Measurements from ENCODE around the gene PERM1.
"Not testable (repeated sequence)": the region's sequence is repeated elsewhere in the genome, so short reads cannot be mapped to it uniquely, and the experiment has no call there.

The PERM1 gene

DNA sequence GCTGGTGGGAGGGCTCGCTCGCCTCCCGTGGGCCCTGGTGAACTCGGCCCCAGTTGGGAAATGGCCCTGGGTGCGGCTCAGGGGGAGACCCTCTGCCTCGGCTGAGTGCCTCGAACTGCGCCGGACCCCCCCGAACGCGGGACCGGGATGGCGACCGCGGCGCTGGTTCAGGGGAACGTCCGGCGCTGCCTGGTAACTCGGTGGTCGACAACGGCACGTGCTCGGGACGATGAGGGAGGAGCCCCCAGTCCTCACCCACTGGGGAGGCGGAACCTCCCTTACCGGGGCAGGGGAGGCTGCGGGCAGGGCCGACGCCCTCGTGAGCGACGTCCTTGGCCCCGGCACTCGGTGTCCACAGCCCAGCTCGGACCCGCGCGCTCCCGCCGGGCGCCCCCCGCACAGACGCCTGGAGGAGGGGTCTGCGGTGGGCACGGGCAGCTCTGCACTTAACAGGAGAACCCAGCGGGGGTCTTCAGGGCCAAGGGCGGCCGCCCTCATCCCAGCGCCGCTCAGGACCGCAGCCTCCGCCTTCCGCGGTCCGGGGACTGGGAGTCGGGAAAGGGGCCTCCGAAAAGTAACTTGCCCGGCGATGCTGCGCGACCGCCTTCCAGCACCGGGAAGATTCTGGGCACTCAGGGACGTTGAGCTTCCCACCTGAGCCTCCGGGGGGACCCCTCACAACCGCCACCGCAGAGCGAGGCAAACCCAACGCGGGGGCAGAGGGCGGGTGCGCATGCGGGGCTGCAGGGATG lies 16.3 kb upstream of the PERM1 start:
- H3K4me3 ChIP-seq (ENCODE audit: low read depth, low read length): no peak overlapping the region
- TF ChIP-seq, protein P1, sequence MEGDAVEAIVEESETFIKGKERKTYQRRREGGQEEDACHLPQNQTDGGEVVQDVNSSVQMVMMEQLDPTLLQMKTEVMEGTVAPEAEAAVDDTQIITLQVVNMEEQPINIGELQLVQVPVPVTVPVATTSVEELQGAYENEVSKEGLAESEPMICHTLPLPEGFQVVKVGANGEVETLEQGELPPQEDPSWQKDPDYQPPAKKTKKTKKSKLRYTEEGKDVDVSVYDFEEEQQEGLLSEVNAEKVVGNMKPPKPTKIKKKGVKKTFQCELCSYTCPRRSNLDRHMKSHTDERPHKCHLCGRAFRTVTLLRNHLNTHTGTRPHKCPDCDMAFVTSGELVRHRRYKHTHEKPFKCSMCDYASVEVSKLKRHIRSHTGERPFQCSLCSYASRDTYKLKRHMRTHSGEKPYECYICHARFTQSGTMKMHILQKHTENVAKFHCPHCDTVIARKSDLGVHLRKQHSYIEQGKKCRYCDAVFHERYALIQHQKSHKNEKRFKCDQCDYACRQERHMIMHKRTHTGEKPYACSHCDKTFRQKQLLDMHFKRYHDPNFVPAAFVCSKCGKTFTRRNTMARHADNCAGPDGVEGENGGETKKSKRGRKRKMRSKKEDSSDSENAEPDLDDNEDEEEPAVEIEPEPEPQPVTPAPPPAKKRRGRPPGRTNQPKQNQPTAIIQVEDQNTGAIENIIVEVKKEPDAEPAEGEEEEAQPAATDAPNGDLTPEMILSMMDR (IDR thresholded peaks at IDR 0.05; ENCODE audit: low read depth, low read length): no peak
- H3K36me3 ChIP-seq: no peaks in the 10 kb centered on the region
- H3K4me1 ChIP-seq: peaks cover 1% of the 10 kb centered on the region; the same call in 1 of the 2 replicates
- H3K9me3 ChIP-seq: peaks cover 5% of the 10 kb centered on the region; the same call in 1 of the 2 replicates
- peaks cover 78% of the 10 kb centered on the region for H3K27me3 ChIP-seq
- DNase-seq: peak; percentile 33

DNA sequence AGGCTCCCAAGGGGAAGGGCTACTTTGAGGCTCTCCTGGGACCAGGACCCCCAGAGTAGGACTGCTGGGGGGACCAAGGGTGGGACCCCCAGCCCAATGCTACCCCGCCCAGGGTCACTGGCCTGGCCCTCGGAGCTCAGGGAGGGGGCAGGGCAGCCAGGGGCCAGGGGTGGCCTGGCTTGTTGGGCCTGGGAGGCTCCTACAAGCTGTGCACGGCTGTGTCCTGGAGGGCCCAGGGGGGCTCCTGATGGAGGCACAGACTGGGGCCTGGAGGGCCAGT lies 15.8 kb upstream of the PERM1 start:
- peaks cover 5% of the 10 kb centered on the region; the same call in 1 of the 2 replicates for H3K9me3 ChIP-seq
- no peaks in the 10 kb centered on the region for H3K4me1 ChIP-seq
- TF ChIP-seq, protein P1 (IDR thresholded peaks at IDR 0.05; ENCODE audit: low read depth, low read length): no peak
- H3K36me3 ChIP-seq: no peaks in the 10 kb centered on the region
- no peak overlapping the region for H3K4me3 ChIP-seq (ENCODE audit: low read depth, low read length)
- H3K27me3 ChIP-seq: peaks cover 76% of the 10 kb centered on the region
- peak; percentile 16 for DNase-seq

DNA sequence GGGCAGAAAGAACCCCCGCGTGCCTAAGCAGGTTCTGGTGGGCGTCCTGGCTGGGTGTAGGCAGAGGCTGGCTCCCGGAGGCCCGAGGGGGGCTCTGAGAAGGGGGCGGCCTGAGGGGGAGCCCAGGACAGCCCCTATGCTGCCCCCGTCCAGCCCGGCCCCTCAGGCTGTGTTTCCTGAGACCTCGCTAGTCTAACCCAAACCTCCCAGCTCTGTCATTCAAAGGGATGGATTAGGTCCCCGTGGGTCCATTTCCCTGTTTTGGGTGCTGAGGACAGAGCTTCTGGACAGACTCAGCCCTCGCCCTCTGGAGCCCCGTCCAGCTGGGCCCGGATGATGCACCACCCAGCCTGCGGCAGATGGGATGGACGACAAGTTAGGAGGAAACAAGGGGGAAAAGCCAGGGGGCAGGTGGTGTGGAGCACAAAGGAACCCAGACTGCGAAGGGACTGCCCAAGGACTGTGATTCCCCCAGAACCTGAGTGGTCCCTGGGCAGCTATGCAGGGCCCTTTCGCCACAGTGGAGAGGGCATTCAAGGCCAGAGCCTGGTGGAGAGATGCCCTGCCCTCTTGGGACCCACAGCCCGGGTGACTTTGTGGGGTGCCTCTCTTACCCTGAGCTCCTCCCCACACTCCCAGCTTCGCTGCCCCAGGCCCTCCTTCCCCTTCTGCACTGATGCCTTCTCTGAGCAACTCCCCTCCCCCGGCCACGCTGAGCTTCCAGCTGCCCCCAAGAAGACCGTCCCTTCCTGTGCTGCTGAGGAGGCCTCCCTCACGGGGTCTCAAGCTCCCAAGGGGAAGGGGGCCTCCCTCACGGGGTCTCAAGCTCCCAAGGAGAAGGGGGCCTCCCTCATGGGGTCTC lies 15.2 kb upstream of the PERM1 start:
- H3K36me3 ChIP-seq: no peaks in the 10 kb centered on the region
- peaks cover 76% of the 10 kb centered on the region for H3K27me3 ChIP-seq
- no peak overlapping the region for H3K4me3 ChIP-seq (ENCODE audit: low read depth, low read length)
- no peak for DNase-seq
- TF ChIP-seq, protein P1 (IDR thresholded peaks at IDR 0.05; ENCODE audit: low read depth, low read length): no peak
- H3K9me3 ChIP-seq: peaks cover 5% of the 10 kb centered on the region; the same call in 1 of the 2 replicates
- H3K4me1 ChIP-seq: no peaks in the 10 kb centered on the region

DNA sequence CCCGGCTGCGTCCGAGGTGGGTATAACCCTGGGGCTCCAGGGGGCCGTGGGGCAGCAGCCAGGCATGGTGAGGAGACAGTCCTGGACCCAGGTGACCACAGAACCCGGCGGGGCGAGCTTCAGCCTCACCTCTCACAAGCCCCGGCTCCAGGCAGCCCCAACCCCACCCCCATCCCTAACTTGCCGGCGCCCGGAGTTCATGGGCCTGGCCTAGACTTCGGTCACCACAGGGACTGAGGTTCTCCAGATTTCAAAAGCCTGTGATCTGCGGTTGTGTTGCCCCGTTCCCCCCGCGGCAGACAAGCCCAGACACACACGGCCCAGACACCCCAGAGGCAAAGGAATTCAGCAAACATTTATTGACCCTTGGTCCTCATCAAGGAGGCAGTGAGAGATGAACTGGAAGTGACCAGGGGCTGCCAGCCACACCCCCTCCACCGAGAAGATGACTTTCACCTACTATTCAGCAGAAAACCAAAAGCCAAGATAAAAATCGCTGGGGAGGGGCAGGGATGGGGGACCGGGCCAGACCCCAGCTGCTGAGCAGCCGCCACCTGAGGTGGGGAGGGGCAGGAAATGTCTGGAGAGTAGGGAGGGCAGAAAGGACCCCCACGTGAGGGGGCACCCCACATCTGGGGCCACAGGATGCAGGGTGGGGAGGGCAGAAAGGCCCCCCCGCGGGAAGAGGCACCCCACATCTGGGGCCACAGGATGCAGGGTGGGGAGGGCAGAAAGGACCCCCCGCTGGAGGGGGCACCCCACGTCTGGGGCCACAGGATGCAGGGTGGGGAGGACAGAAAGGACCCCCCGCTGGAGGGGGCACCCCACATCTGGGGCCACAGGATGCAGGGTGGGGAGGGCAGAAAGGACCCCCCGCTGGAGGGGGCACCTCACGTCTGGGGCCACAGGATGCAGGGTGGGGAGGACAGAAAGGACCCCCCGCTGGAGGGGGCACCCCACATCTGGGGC lies 14.1 kb upstream of the PERM1 start:
- H3K4me1 ChIP-seq: no peaks in the 10 kb centered on the region
- peak; percentile 15 for DNase-seq
- H3K9me3 ChIP-seq: peaks cover 5% of the 10 kb centered on the region; the same call in 1 of the 2 replicates
- H3K27me3 ChIP-seq: peaks cover 70% of the 10 kb centered on the region
- TF ChIP-seq, protein P1 (IDR thresholded peaks at IDR 0.05; ENCODE audit: low read depth, low read length): no peak
- H3K4me3 ChIP-seq (ENCODE audit: low read depth, low read length): no peak overlapping the region
- no peaks in the 10 kb centered on the region for H3K36me3 ChIP-seq

DNA sequence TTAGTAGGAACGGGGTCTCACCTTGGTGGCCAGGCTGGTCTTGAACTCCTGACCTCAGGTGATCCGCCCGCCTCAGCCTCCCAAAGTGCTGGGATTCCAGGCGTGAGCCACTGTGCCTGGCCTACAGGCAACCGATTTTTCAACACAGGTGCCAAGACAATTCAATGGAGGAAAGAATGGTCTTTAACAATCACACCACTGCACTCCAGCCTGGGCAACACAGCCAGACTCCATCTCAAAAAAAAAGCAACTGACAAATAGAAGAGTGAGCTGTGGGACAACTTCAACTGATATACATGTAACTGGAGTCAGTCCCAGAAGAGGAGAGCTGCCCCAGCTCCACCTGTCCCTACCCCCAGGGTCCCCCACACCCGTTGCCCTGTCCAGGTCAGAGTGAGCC lies 12.7 kb upstream of the PERM1 start:
- H3K27me3 ChIP-seq: peaks cover 70% of the 10 kb centered on the region
- H3K36me3 ChIP-seq; H3K9me3 ChIP-seq; H3K4me3 ChIP-seq (ENCODE audit: low read depth, low read length); DNase-seq; H3K4me1 ChIP-seq: not testable (repeated sequence)

DNA sequence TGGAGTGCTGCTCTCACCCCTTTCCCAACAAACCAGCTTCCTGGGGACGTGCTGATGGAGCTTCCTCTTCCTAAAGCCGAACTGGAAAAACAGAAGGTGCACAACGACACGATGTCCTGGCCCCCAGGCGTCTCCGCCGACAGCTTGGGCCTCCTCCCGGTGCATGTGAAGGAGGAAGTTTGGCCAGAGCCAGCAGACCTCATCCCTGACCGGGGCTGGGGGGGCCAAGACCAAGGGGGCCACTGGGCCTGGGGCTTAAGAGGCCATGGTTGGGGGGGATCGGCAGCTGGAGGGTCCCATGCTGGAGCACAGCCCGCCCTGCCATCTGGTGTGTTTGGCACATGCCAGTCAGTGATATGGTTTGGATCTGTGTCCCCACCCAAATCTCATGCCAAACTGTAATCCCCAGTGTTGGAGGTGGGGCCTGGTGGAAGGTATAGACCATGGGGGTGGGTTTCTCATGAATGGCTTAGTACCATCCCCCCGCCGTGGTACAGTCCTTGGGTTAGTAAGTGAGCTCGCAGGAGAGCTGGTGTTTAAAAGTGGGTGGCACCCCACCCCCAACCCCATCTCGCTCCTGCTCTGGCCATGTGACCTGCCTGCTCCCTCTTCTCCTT lies 11.6 kb upstream of the PERM1 start:
- TF ChIP-seq, protein P1 (IDR thresholded peaks at IDR 0.05; ENCODE audit: low read depth, low read length): no peak
- H3K4me1 ChIP-seq: no peaks in the 10 kb centered on the region
- no peaks in the 10 kb centered on the region for H3K9me3 ChIP-seq
- DNase-seq: no peak
- H3K27me3 ChIP-seq: peaks cover 63% of the 10 kb centered on the region
- H3K4me3 ChIP-seq (ENCODE audit: low read depth, low read length): no peak overlapping the region
- no peaks in the 10 kb centered on the region for H3K36me3 ChIP-seq

Data from BE2C (cell line).